Activated naive CD4-positive, alpha-beta T cell (primary cell): Measurements from ENCODE around the gene OPN1SW.

ENCODE experiments used
- DNase-seq, 4 experiments: peaks; one replicate each; lab custom pipeline; 2025; lab: John Stamatoyannopoulos, UW

The OPN1SW gene

DNA sequence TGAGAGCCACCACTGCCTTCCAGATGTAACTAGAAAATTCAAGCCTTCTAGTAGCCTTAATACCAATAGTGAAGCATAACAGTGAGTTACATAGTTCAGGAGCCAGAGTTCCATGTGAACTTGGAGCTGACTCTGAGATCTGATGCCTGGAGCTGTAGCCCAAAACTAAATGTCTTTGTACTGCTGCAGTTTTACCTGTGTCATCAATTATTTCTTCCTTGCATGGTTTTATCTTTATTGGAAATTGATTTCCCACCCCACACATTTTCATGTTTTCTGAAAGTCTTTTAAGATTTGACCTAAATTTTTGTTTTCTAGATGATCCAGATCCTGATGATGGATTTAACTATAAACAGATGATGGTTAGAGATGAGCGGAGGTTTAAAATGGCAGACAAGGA, 17.0 kb downstream of the OPN1SW start:
- DNase-seq, result no peak

GRCh38 chr7:128757203-128757602, 18.4 kb downstream of the OPN1SW start:
- DNase-seq, result no peak

DNA sequence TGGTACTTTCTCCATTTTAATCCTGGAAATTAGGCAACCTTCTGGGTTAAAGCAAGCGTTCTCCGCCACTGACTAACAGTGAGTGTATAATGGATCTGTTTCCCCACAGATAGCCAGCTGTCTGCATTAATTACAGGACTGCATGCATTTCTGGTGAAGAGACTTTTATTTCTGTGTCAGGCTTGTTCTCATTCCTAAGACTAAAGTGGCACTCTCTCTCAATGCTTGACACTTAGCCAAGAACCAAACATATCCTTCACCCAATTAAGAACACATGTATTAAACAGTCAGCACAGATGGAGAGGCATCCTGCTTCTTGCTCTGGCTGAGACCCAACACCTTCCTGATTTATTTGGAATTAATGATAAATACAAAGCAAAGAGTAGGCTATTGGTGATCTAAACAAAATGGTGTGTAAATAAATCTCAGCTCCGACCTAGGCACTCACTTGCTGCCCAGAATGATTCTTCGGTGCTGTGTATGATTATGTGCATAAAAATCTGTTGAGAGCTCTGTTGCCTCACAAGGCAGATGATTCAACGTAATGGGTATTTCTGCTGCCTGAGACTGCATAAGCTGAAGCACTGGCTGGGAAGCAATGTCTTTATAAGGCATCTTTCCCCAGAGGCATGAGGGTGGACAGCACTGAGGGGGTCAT, 19.6 kb downstream of the OPN1SW start:
- DNase-seq, result no peak

DNA sequence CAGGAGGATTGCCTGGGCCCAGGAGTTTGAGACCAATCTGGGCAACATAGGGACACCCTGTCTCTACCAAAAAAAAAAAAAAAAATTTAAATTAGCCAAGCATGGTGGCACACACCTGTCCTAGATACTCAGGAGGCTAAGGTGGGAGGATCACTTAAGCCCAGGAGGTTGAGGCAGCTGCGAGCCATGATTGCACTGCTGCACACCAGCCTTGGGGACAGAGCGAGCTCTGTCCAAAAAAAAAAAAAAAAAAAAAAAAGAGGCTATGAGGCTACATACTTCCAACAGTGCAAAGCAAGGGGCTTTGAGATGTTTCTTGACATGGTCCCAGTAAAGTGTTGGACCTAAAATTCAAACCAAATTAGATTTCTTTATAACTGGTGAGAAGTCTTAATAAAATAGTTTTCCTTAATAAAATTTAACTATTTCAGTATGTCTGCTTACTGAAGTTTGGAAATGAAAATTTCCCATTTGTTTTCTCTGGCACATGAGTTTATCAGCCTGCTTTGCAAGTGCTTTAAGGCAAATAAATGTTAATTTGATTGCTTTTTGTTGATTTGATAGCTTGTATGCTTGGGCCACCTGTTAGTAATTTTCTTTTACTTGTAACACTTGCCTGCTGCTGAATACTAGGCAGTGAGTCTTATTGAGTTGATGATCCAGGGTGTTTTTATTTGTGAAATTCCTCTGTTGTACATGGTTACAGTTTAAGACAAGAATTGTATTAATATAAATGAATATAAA, 20.3 kb downstream of the OPN1SW start:
- DNase-seq, result no peak

- DNase-seq, result no peak
Measured at GRCh38 chr7:128752251-128752650, 23.3 kb downstream of the OPN1SW start.

GRCh38 chr7:128747327-128748079, 28.1 kb downstream of the OPN1SW start:
- DNase-seq, result no peak

GRCh38 chr7:128745706-128746105, 29.9 kb downstream of the OPN1SW start:
- no peak for DNase-seq

- no peak for DNase-seq
Measured at GRCh38 chr7:128744366-128744905, 31.2 kb downstream of the OPN1SW start.

DNA sequence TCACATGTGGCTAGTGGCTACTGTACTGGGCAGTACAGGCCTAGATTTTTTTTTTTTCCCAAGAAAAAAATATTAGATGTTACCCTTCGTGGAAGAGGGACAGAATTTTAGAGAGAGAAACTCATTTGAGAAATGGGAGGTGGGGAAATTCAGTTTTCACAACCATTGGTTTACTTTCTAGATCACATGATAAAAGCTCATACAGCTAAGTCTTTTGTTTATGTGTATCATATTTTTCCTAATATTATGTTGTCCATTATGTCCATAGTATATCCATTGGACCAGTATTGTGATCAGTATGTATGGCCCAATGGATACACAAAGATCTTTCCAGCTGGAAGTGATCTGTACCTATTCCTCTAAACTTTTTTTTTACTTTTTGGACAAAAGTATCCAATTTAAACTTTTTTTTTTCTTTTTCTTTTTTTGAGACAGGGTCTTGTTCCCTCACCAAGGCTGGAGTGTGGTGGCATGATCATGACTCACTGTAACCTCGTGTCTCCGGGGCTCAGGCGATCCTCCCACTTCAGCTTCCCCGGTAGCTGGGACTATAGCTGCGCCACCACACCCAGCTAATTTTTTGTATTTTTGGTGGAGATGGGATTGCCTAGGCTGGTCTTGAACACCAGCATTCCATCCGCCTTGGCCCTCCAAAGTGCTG, 32.4 kb downstream of the OPN1SW start:
- no peak for DNase-seq

- no peak for DNase-seq
Measured at GRCh38 chr7:128742206-128742605, 33.4 kb downstream of the OPN1SW start.

- DNase-seq, result no peak
Measured at GRCh38 chr7:128741491-128741890, 34.1 kb downstream of the OPN1SW start.

- no peak for DNase-seq
Measured at GRCh38 chr7:128740996-128741395, 34.6 kb downstream of the OPN1SW start.

GRCh38 chr7:128739990-128740682, 35.5 kb downstream of the OPN1SW start:
- DNase-seq, result no peak

- peak; percentile 67 to 92 (median 88) for DNase-seq
Measured at GRCh38 chr7:128739048-128739962, 36.3 kb downstream of the OPN1SW start, which contains the start of gene CALU. Gene CALU (plus strand): TSS chr7:128739359. CDS start chr7:128748584, 9,225 bp downstream.

GRCh38 chr7:128738570-128739047, 37.0 kb downstream of the OPN1SW start:
- DNase-seq, result no peak

GRCh38 chr7:128737867-128738385, 37.7 kb downstream of the OPN1SW start:
- DNase-seq, result no peak

DNA sequence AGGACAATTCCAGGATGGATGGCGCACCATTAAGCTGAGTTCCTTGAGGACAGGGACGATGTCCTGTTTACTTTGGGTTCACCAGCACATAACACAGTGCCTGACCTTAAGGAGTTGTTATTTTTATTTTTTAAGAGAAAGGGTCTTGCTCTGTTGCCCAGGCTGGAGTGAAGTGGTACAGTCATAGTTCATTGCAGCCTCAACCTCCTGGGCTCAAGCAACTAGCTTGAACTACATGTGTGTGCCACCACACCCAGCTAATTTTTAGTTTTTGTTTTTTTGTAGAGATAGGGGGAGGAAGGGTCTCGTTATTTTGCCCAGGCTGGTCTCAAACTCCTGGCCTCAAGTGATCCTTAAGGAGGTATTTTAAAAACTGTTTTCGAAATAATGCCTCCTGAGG, 38.2 kb downstream of the OPN1SW start:
- DNase-seq, result no peak

DNA sequence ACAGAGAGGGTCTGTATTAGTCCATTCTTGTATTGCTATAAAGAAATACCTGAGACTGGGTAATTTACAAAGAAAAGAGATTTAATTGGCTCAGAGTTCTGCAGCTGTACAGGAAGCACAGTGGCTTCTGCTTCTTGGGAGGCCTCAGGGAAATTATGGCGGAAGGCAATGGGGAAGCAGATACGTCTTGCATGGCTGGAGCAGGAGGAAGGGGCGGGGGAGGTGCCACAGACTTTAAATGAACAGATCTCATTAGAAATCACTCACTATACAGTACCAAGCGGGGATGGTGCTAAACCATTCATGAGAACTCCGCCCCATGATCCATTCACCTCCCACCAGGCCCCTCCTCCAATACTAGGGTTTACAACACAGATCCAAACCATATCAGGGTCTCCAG, 40.2 kb downstream of the OPN1SW start:
- no peak for DNase-seq

DNA sequence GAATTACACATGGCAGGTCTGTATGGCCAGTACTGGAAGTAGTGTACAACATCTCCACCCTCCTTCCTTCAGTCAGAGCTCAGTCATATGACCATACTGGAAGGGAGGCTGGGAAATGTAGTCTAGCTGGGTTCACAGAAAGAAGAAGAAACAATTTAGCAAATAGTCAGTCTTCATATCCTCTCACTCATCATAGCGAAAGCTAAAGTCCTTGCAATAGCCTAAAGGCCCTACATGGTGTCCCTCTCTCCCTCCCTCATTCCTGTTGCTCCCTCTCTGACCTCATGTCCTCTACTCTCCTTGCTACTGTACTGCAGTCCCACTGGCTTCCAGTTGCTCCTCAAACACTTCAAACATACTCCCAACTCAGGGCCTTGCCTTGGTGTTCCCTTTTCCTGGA, 40.7 kb downstream of the OPN1SW start:
- DNase-seq, result no peak

DNA sequence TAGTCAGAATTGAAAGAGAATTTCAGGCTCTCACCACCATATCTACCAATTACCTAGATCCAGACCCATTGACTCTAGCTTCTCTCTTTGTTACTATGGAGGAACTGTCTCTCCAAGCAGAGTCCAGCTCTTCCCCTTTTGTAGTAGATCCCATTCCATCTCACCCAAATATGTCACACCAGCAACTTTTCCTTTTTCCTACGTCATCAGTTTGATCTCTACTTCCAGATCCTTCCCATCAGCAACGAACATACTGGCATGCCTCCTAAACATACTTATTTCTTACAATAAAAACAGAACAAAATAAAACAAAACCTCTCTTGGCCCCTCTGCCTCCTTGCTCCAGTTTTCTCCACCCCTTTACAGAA, 42.3 kb downstream of the OPN1SW start:
- no peak for DNase-seq
